Nephron (organoid): ENCODE data around the gene CDX2.
A peak's percentile ranks its signal among the peaks of the same experiment; 100 is the strongest.
"Not testable (repeated sequence)": the region's sequence is repeated elsewhere in the genome, so short reads cannot be mapped to it uniquely, and the experiment has no call there.

ENCODE experiments used
- H3K27ac Mint-ChIP-seq, 3 experiments: 2 replicates each; pipeline ENCODE4 v1.8.0; 2020; ENCODE audit warnings: mixed read lengths in 3 of 3, mild to moderate bottlenecking in 2 of 3, moderate library complexity in 1 of 3
- H3K27me3 Mint-ChIP-seq: 2 replicates; pipeline ENCODE4 v1.8.0; 2021; ENCODE audit warnings: low read depth, mild to moderate bottlenecking, moderate library complexity, mixed read lengths
- H3K36me3 Mint-ChIP-seq: 2 replicates; pipeline ENCODE4 v1.8.0; 2020; ENCODE audit warnings: low read depth, mixed read lengths
- H3K4me1 Mint-ChIP-seq: 2 replicates; pipeline ENCODE4 v1.8.0; 2020; ENCODE audit warnings: mixed read lengths
- H3K4me3 Mint-ChIP-seq, 3 experiments: 2 replicates each; pipeline ENCODE4 v1.8.0; 2020; ENCODE audit warnings: mild to moderate bottlenecking in 3 of 3, mixed read lengths in 3 of 3, moderate library complexity in 2 of 3
- H3K9me3 Mint-ChIP-seq: 2 replicates; pipeline ENCODE4 v1.8.0; 2020; ENCODE audit warnings: mixed read lengths
- CTCF ChIP-seq, 3 experiments: fragments of 200-600 bp; sonication (generic); IDR thresholded peaks; one replicate each; pipeline ENCODE4 v1.5.0; 2021; ENCODE audit warnings: antibody characterized with exemption in 3 of 3; ENCODE audit not compliant: unreplicated experiment in 3 of 3

Gene CDX2

GRCh38 chr13:27965343-27965739 is 3.8 kb downstream of the CDX2 start:
- peaks cover 20% of the 10 kb centered on the region for H3K4me1 Mint-ChIP-seq
- H3K27ac Mint-ChIP-seq, result no peak overlapping the region

GRCh38 chr13:27964741-27965323 is 4.3 kb downstream of the CDX2 start:
- Mint-ChIP-seq H3K27me3 (peaks cover 100% of the 10 kb centered on the region), H3K4me3 (peak overlapping the region in 1 of 3 experiments; percentile 30), H3K27ac (no peak overlapping the region), H3K9me3 (no peaks in the 10 kb centered on the region), H3K36me3 (no peaks in the 10 kb centered on the region), H3K4me1 (peaks cover 19% of the 10 kb centered on the region)
- TF ChIP-seq CTCF (IDR thresholded peaks at IDR 0.05; ENCODE audit: unreplicated experiment in 3 of 3), result no peak

More at GRCh38 chr13:27965343-27965739, 3.8 kb downstream of the CDX2 start:
- Mint-ChIP-seq H3K36me3 (no peaks in the 10 kb centered on the region), H3K9me3 (no peaks in the 10 kb centered on the region), H3K4me3 (peak overlapping the region in 2 of 3 experiments; percentile 63 to 65), H3K27me3 (peaks cover 100% of the 10 kb centered on the region)
- no peak for TF ChIP-seq CTCF (IDR thresholded peaks at IDR 0.05; ENCODE audit: unreplicated experiment in 3 of 3)

GRCh38 chr13:27964206-27964605 is 4.9 kb downstream of the CDX2 start:
- H3K36me3 Mint-ChIP-seq, H3K27ac Mint-ChIP-seq, H3K4me3 Mint-ChIP-seq, H3K9me3 Mint-ChIP-seq: not testable (repeated sequence)
- H3K4me1 Mint-ChIP-seq, result peaks cover 12% of the 10 kb centered on the region
- peaks cover 100% of the 10 kb centered on the region for H3K27me3 Mint-ChIP-seq

- Mint-ChIP-seq H3K4me1 (peaks cover 11% of the 10 kb centered on the region), H3K9me3 (no peaks in the 10 kb centered on the region), H3K4me3 (no peak overlapping the region), H3K36me3 (no peaks in the 10 kb centered on the region), H3K27ac (no peak overlapping the region), H3K27me3 (peaks cover 100% of the 10 kb centered on the region)
- TF ChIP-seq CTCF (IDR thresholded peaks at IDR 0.05; ENCODE audit: unreplicated experiment in 3 of 3), result no peak
Observed at GRCh38 chr13:27963491-27963890, 5.6 kb downstream of the CDX2 start.

GRCh38 chr13:27962982-27963381 is 6.1 kb downstream of the CDX2 start:
- H3K27ac Mint-ChIP-seq, result no peak overlapping the region
- H3K36me3 Mint-ChIP-seq, result no peaks in the 10 kb centered on the region
- H3K9me3 Mint-ChIP-seq, result no peaks in the 10 kb centered on the region
- H3K4me3 Mint-ChIP-seq, result no peak overlapping the region
- H3K4me1 Mint-ChIP-seq, result peaks cover 10% of the 10 kb centered on the region
- no peak for TF ChIP-seq CTCF (IDR thresholded peaks at IDR 0.05; ENCODE audit: unreplicated experiment in 3 of 3)
- peaks cover 100% of the 10 kb centered on the region for H3K27me3 Mint-ChIP-seq

- no peak for TF ChIP-seq CTCF (IDR thresholded peaks at IDR 0.05; ENCODE audit: unreplicated experiment in 3 of 3)
- Mint-ChIP-seq H3K27ac (no peak overlapping the region), H3K4me1 (peaks cover 3% of the 10 kb centered on the region), H3K27me3 (peaks cover 100% of the 10 kb centered on the region), H3K9me3 (no peaks in the 10 kb centered on the region), H3K36me3 (no peaks in the 10 kb centered on the region), H3K4me3 (peak overlapping the region in 2 of 3 experiments; percentile 4 to 48)
Observed at GRCh38 chr13:27962128-27962841, 6.8 kb downstream of the CDX2 start.
